Ectodermal cell (in vitro differentiated cells): ENCODE results near the gene SNRPD3.

Source experiments
- H3K27ac ChIP-seq: 2 replicates; pipeline ENCODE4 v1.7.0; 2013; ENCODE audit warnings: mild to moderate bottlenecking, low read depth, low read length; ENCODE audit not compliant: insufficient read depth, poor library complexity, severe bottlenecking
- H3K27me3 ChIP-seq: 2 replicates; pipeline ENCODE4 v1.7.0; 2013; ENCODE audit warnings: mild to moderate bottlenecking, low read length; ENCODE audit not compliant: insufficient read depth, control insufficient read depth, poor library complexity, severe bottlenecking
- H3K36me3 ChIP-seq: one replicate; pipeline ENCODE4 v1.7.0; 2013; ENCODE audit warnings: low read length; ENCODE audit not compliant: control insufficient read depth, insufficient read depth
- H3K4me1 ChIP-seq: one replicate; pipeline ENCODE4 v1.7.0; 2013; ENCODE audit warnings: low read length; ENCODE audit not compliant: control insufficient read depth, insufficient read depth
- H3K4me3 ChIP-seq: 2 replicates; pipeline ENCODE4 v1.7.0; 2013; ENCODE audit warnings: low read depth, low read length, control low read depth; ENCODE audit not compliant: insufficient read depth
- H3K9me3 ChIP-seq: 2 replicates; pipeline ENCODE4 v1.7.0; 2013; ENCODE audit warnings: mild to moderate bottlenecking, low read length, moderate library complexity; ENCODE audit not compliant: control insufficient read depth
- WGBS, 2 experiments: methylation state at CpG; one replicate each; pipeline ENCODE4 v1.1.7; 2013; ENCODE audit warnings: missing lambda C conversion rate in 2 of 2; 5-methylcytosine and 5-hydroxymethylcytosine counted together

The SNRPD3 gene

DNA sequence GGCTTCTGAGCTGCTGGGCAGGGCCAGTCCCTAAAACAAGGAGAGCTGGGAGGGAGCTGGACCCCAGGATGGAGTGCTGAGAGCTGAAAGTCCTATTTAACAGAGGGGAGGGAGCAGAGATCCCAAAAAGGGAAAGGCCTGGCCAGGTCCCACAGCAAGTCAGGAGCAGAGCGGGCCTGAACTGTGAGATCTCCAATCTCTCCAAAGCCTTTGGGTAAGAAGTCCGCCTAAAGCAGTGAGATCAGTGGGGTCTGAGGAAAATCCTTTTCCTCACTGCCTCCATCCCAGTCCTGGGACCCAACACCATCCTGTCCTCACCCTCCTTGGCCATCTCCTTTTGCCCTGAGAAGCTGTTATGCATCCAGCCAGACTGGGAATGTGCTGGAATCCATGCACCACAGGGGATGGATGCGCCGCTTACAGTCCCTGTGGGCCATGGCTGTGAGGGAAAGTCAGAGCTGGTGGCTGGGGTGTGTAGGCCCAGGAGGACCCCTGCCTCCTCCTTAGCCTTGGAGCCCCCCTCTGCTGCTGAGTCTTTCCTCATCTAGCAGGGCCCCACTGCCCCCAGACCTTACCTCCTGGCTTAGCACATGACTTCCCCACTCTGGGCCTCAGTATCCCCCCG, 28.5 kb downstream of the SNRPD3 start:
- Histone ChIP-seq H3K27me3 (no peaks in the 10 kb centered on the region), H3K27ac (no peak overlapping the region), H3K9me3 (no peaks in the 10 kb centered on the region), H3K4me1 (no peaks in the 10 kb centered on the region), H3K4me3 (no peak overlapping the region), H3K36me3 (no peaks in the 10 kb centered on the region)
- WGBS, 2 experiments = 89 to 92% methylated on average over 5 of the region's 5 CpGs

DNA sequence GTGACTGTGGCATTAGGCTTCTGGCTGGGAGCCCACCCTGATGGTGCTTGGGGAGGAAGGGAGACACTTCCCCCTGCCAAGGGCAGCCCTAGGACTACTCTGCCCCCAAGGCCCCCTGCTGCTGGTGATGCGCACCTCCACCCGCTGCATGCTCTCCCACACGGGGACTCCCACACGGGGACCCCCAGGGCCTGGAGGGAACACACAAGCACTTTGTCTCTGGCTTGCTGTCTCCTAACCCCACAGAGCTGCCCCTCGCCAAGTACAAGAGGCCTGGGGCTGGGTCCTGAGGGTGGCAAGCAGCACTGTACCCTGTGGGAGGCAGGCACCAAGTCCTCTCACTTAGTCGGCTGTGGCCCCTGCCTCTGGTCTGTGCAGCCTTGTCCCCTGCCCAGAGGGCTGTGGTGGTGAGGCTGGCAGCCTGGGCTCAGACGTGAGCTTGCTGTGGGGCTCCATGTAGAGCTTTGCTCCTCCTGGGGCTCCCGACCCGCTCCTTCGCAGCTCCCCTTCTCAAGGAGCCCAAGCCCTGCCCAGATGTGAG, 29.1 kb downstream of the SNRPD3 start:
- Histone ChIP-seq H3K27me3 (no peaks in the 10 kb centered on the region), H3K27ac (no peak overlapping the region), H3K4me3 (no peak overlapping the region), H3K9me3 (no peaks in the 10 kb centered on the region), H3K36me3 (no peaks in the 10 kb centered on the region), H3K4me1 (no peaks in the 10 kb centered on the region)
- WGBS, 2 experiments = 89 to 91% methylated on average over 10 of the region's 10 CpGs

DNA sequence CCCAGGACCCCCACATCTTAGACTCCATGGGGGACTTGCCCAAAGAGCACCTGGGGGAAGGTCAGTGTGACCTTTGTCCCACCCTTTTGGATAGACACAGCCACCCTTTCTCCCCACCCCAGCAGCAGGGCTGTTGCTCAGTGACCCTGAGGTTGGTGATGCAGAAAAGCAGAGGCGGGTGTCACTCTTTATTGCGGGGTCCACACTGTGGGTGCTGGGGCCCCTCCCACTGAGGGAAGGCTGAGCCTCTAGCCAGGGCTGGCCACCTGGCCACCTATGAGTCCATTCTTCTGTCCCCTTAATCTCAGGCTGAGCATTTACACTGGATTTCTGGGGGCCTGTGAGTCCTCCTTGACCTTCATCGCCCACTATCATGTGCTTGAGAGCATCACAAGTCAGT, 29.7 kb downstream of the SNRPD3 start:
- Histone ChIP-seq H3K36me3 (no peaks in the 10 kb centered on the region), H3K27me3 (no peaks in the 10 kb centered on the region), H3K9me3 (no peaks in the 10 kb centered on the region), H3K4me1 (no peaks in the 10 kb centered on the region), H3K27ac (no peak overlapping the region), H3K4me3 (no peak overlapping the region)
- 91 to 95% methylated on average over 3 of the region's 3 CpGs for whole genome bisulfite sequencing, 2 experiments

DNA sequence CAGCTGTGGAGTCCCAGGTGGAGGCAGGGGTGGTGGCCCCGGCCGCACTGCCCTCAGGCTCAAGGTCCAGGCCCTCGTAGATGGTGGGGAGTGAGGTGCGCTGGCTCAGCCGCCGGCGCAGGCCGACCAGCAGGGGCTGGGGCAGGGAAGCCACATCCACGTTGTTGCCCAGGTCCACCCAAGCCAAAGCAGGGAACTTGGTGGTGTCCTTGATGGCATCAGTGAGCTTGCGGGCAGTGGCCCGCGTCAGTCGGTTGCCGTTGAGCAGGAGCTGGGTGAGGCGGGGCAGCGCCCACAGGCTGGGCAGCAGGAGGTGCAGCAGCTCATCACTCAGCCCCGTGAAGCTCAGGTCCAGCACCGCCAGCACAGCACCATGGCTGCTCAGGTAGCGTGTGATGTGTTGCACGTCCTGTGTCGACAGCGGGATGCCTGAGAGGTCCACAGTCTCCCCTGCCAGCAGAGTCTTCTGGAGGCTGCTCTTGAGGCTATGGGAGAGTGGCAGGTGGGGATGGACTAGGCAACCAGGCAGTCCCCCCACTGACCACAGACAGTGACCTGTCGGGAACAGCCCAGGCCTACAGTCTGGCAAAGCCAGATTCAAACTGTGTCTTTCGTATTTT, 30.2 kb downstream of the SNRPD3 start:
- Histone ChIP-seq H3K27ac (no peak overlapping the region), H3K36me3 (no peaks in the 10 kb centered on the region), H3K4me1 (no peaks in the 10 kb centered on the region), H3K27me3 (no peaks in the 10 kb centered on the region), H3K4me3 (no peak overlapping the region), H3K9me3 (no peaks in the 10 kb centered on the region)
- WGBS, 2 experiments = 94 to 95% methylated on average over 24 of the region's 24 CpGs

DNA sequence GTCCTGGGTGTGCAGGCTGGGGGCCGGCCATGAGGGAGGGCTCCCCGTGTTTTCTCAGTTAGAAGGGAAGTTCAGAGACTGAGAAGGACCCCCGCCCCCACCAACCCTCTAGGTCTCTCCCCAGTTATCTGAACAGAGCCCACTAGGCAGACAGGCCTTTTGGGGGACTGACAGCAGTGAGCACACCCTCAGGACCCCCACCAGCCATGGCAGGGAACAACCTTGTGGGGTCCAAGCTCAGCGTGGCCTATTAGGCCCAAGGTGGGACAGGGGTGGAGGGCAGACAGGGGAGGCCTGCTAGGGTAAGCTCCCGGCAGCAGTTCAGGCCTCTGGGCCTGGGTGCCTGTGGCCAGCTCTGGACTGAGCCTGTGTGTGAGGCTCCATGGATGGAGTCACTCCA, 31.5 kb downstream of the SNRPD3 start:
- H3K27ac ChIP-seq = no peak overlapping the region
- no peaks in the 10 kb centered on the region for H3K9me3 ChIP-seq
- H3K4me3 ChIP-seq = no peak overlapping the region
- H3K36me3 ChIP-seq = no peaks in the 10 kb centered on the region
- H3K4me1 ChIP-seq = peaks cover 6% of the 10 kb centered on the region
- 87 to 88% methylated on average over 5 of the region's 5 CpGs for WGBS, 2 experiments
- no peaks in the 10 kb centered on the region for H3K27me3 ChIP-seq

DNA sequence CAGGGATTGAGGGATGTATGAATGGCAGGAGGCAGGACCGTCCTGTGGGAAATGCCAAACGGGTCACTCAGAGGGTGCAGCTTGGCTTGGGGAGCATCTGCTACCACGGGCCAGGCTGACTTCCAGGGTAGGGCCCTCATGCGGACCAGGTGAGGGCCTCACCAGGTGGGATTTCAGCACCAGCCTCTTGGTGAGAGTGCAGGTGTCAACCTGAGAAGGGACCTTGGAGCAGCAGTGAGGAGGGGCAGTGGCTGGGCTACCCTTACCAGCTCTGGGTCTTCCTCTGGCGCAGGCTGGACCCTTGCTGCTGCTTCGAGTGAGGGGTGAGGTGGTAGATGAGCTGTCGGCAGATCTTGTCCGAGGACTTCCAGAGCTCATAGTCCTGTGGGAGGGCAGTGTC, 32.1 kb downstream of the SNRPD3 start:
- Histone ChIP-seq H3K36me3 (no peaks in the 10 kb centered on the region), H3K4me1 (peaks cover 8% of the 10 kb centered on the region), H3K27me3 (no peaks in the 10 kb centered on the region), H3K27ac (no peak overlapping the region), H3K4me3 (no peak overlapping the region), H3K9me3 (no peaks in the 10 kb centered on the region)
- WGBS, 2 experiments = 91 to 94% methylated on average over 8 of the region's 8 CpGs

DNA sequence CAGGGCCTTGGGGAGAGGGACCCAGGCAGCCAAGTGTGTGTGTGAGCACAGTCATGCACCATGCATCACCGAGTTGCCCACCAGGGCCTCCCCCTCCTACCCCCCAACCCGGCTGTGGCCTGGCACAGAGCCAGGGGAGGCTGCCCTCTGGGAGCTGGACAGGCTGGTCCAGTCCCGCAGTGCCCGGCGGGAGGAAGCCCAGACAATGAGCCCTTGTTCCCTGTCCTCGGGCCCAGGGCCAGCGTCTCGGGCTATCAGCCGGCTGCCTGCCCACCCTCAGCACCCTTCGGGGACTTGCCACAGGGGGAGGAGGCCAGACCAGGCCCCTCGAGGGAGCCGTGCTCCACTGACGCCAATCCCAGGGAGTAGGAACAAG, 32.6 kb downstream of the SNRPD3 start:
- no peaks in the 10 kb centered on the region for H3K9me3 ChIP-seq
- H3K4me3 ChIP-seq = no peak overlapping the region
- H3K27ac ChIP-seq = no peak overlapping the region
- WGBS, 2 experiments = 94 to 95% methylated on average over 13 of the region's 13 CpGs
- no peaks in the 10 kb centered on the region for H3K27me3 ChIP-seq
- peaks cover 8% of the 10 kb centered on the region for H3K4me1 ChIP-seq
- no peaks in the 10 kb centered on the region for H3K36me3 ChIP-seq

DNA sequence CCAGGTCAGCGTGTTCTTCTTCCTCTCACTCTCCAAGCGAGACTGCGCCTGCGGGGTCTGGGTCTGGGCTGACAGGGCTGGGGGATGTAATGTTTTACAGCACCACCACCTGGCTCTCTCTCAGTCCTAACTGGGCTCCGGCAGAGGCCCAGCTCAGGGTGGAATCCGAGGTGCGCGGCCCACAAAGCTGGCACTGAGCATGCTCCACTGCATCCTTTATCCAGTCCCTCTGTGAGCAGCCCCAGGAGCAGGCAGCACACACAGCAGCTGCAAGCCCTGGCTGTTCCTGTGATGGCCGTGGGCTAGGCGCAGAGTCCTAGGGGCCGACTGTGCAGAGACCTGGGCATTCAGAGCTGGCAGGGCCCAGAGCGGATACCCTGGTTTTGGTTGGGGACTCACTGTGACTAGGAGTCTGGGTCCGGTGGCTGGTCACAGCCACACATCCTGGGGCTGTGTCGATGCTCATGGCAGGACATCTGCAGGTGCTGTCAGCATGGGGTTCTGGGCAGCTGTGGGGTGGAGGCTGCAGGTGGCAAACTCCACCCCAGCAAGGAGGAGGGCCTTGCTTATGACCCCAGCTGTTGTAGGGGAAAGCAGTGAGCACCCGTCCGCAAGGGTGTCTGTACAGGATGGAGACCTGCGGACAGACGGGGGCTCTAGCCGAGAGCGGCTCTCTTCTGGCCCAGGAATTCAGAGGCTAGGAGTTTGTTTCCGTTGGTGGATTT, 33.1 kb downstream of the SNRPD3 start:
- H3K9me3 ChIP-seq = no peaks in the 10 kb centered on the region
- no peaks in the 10 kb centered on the region for H3K36me3 ChIP-seq
- H3K27me3 ChIP-seq = no peaks in the 10 kb centered on the region
- H3K4me1 ChIP-seq = peaks cover 8% of the 10 kb centered on the region
- WGBS, 2 experiments = 95 to 97% methylated on average over 21 of the region's 21 CpGs
- H3K27ac ChIP-seq = no peak overlapping the region
- H3K4me3 ChIP-seq = no peak overlapping the region

DNA sequence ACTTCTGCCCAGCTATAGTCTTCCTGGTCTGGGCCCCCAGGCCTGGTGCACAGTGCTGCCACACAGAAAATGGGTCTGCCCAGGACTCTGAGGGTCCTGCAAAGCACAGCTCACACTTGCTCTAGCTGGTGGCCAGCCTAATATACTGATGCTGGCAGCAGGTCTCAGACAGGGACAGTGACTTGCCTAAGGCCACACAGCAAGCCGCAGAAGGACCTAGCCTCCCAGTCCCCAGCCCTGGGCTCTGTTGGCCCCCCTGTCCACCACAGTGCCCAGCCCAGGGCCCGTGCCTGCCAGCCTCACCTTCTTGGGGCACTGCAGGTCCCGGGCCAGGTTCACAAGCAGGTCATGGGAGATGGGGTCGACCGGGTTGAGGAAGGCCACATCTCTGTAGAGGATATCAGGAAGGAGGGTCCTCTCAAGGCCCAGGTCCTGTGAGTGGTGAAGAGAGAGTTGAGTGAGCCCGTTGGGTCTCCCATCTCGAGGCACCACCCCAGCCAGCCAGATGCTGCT, 33.8 kb downstream of the SNRPD3 start:
- H3K27ac ChIP-seq = no peak overlapping the region
- no peaks in the 10 kb centered on the region for H3K27me3 ChIP-seq
- H3K36me3 ChIP-seq = no peaks in the 10 kb centered on the region
- peaks cover 8% of the 10 kb centered on the region for H3K4me1 ChIP-seq
- H3K9me3 ChIP-seq = no peaks in the 10 kb centered on the region
- WGBS, 2 experiments = 93 to 96% methylated on average over 7 of the region's 7 CpGs
- no peak overlapping the region for H3K4me3 ChIP-seq

DNA sequence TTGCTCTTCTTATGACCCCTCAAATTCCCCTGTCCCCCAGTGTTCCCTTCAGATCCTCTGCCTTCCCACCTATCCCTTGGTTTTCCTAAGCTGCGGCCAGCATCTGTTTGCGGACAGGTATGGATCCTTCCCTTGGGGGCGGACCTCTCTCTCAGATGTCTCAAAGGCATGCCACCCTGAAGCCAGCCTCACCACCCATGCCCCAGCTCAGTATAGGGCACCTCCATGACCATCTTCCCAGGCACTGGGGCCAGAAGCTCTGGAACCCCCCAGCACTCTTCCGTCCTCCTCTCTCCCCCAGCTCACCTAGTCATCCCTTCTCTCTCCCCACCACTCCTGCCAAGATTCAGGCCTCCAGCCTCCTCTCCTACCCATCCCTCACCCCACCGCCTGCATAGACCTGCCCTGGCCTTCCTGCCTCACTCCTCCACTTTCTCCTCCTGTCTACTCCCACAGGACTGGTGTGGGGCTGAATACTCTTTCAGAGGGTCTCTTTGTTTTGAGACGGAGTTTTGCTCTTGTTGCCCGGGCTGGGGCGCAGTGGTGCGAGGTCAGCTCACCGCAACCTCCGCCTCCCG, 34.9 kb downstream of the SNRPD3 start:
- Histone ChIP-seq H3K36me3 (no peaks in the 10 kb centered on the region), H3K27ac (no peak overlapping the region), H3K9me3 (no peaks in the 10 kb centered on the region), H3K27me3 (no peaks in the 10 kb centered on the region), H3K4me1 (peaks cover 16% of the 10 kb centered on the region), H3K4me3 (no peak overlapping the region)
- 92 to 93% methylated on average over 12 of the region's 12 CpGs for WGBS, 2 experiments
